Measurements from ENCODE around the gene CNR1.

The CNR1 gene

DNA sequence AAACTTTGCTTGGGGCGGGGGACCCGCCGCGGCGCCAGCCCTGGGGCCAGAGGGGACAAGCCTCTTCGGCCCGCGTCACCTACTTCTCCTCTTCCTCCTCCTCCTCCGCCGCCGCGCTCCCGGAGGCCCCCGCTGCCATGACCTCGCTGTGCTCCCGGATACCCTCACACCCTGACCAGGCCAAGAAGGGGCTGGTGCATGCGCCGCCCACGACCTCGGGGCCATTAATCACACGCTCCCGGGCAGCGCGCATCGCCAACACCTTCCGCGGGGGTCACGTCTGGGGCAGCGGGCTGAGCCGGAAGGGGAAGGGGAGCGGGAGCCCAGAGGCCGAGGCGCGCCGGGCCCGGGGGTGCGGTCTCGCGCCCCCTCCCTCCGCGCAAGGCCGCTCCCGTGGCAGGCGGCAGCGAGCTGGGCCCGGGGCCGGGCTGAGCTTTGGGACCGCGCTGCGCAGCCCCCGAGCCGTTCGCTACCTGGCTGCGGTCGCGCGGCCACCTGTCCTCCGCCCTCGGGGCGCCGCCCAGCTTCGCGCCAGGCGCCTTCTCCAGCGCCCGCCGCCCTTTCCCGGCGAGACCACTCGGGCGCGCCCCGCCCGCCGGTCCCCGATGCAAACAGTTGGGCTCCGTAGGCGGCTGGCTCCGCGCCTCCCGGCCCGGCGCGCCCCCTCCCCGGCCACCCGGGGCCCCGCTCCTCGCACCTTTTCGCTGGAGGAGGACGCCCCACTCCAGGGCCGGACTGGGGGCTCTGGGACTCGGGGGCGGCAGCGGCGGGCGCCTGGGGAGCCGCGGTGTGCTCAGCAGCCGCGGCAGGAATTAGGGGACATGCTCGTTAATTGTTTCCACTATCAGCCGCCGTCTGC lies 575 bp upstream of the CNR1 start:
- no peak for DNase-seq (ENCODE audit: low read depth)
- H3K4me3 ChIP-seq (ENCODE audit: low read length) = peak overlapping the region; percentile 33
- no peak for TF ChIP-seq CTCF (conservative IDR thresholded peaks at IDR 0.05; ENCODE audit: low read length)

DNA sequence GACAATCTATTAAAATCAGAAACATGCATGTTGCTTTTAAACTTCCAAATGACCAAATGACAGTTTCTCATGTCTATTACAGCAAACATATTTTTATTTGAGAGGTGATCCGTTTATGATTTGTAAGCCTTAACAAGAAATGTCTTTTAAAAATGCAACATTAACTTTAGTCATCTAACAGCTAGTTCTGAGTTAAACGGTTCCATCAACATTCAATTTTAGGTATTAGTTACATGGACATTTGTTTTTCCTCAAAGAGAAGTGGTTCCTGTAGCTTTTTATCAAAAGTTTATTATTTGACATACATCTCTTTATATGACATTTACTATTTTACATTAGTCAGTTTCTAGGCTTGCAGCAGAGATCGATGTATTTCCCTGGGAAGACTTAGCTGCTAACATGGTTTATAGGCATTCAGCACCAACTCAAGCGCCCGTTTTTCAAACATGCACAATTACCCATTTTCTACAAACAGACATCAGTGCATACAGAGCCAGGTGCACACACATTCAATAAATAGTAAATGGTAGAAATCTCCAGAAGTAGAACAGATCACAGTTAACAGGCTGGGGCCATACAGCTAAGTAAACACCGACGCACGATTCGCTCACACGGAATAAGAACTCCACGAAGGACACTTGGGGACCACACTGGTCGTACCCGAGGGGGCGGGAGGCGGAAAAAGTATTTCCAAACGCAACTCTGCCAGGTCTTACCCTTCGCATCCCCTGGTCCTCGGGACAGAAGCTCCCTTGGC lies 882 bp downstream of the CNR1 start:
- DNase-seq (ENCODE audit: low read depth) = no peak
- H3K4me3 ChIP-seq (ENCODE audit: low read length) = peak overlapping the region; percentile 33
- TF ChIP-seq CTCF (conservative IDR thresholded peaks at IDR 0.05; ENCODE audit: low read length) = no peak

DNA sequence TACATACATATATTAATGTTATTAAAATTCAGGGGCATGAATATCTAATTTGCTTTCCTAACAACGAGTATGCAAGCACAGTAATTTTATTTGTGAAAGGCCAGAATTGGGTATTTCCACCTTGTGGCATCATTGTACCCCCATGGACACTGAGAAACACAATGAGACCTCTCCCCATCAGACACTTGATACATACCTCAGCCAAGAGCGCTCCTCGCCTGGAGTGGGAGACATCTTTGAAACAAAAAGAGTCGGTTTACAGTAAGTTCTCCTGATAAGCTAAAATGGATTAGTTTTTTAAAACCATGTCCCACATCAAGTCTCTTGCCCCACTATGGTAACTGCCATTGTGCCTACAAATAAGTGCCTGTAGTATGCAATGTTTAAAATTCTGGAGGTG lies 2.1 kb downstream of the CNR1 start:
- DNase-seq (ENCODE audit: low read depth) = no peak
- no peak overlapping the region for H3K4me3 ChIP-seq (ENCODE audit: low read length)
- no peak for TF ChIP-seq CTCF (conservative IDR thresholded peaks at IDR 0.05; ENCODE audit: low read length)

- TF ChIP-seq CTCF (conservative IDR thresholded peaks at IDR 0.05; ENCODE audit: low read length) = no peak
- no peak for DNase-seq (ENCODE audit: low read depth)
- H3K4me3 ChIP-seq (ENCODE audit: low read length) = no peak overlapping the region
Observed at GRCh38 chr6:88163616-88164015, 2.5 kb downstream of the CNR1 start.

GRCh38 chr6:88161940-88162339 lies 4.2 kb downstream of the CNR1 start:
- H3K4me3 ChIP-seq (ENCODE audit: low read length) = no peak overlapping the region
- no peak for TF ChIP-seq CTCF (conservative IDR thresholded peaks at IDR 0.05; ENCODE audit: low read length)

GRCh38 chr6:88157106-88157505 lies 9.0 kb downstream of the CNR1 start:
- TF ChIP-seq CTCF (conservative IDR thresholded peaks at IDR 0.05; ENCODE audit: low read length) = no peak
- no peak for DNase-seq (ENCODE audit: low read depth)

More at GRCh38 chr6:88161940-88162339, 4.2 kb downstream of the CNR1 start:
- no peak for DNase-seq (ENCODE audit: low read depth)

More at GRCh38 chr6:88157106-88157505, 9.0 kb downstream of the CNR1 start:
- no peak overlapping the region for H3K4me3 ChIP-seq (ENCODE audit: low read length)
